ENCODE measurements around the gene FBLN1.
A peak's percentile ranks its signal among the peaks of the same experiment; 100 is the strongest.

DNA sequence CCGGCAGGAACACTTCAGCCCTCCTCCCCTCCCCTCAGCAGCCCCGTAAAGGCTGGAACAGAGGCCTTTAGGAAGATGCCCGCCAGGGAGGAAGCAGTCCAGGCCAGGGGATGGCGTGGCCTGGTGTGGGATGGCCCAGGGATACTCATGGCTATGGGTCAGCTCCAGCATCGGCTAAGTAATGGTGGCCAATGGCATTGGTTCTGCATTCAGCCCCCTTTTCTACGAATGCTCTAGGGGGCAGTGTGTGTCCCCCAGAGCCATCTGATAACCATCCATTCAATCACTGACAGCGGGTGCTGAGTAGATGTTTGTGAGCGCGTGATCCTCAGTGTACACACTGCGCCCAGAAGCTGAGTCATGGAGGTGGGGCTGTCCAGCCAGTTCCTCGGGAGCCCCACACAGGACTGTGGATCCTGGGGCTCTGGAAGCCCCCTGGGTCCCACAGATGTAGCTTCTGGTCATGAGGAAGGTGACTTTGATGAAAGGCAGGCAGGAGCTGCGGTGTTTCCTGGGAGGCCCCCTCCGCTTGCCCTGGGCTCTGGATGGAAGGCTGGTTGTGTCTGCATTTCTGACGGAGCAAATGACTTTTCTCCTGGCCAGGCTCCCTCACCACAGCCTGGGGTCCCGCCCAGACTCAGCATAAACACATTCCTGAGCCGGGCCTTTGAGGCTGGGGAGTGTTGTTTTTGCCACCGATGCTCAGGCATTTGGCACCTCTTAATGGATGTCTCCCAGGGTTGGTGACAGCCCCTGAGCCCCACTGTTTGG is 46.5 kb downstream of the FBLN1 start:
- TF ChIP-seq EZH2 (IDR thresholded peaks at IDR 0.05; ENCODE audit: borderline replicate concordance, low read length) = no peak
- TF ChIP-seq, protein P1, sequence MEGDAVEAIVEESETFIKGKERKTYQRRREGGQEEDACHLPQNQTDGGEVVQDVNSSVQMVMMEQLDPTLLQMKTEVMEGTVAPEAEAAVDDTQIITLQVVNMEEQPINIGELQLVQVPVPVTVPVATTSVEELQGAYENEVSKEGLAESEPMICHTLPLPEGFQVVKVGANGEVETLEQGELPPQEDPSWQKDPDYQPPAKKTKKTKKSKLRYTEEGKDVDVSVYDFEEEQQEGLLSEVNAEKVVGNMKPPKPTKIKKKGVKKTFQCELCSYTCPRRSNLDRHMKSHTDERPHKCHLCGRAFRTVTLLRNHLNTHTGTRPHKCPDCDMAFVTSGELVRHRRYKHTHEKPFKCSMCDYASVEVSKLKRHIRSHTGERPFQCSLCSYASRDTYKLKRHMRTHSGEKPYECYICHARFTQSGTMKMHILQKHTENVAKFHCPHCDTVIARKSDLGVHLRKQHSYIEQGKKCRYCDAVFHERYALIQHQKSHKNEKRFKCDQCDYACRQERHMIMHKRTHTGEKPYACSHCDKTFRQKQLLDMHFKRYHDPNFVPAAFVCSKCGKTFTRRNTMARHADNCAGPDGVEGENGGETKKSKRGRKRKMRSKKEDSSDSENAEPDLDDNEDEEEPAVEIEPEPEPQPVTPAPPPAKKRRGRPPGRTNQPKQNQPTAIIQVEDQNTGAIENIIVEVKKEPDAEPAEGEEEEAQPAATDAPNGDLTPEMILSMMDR (IDR thresholded peaks at IDR 0.05; ENCODE audit: low read length) = peak; percentile 50; the same call in 1 of the 2 replicates

Data from OCI-LY1 (cell line).